ENCODE data around the gene DOCK1. TPM values are rescaled to one million over a fixed set of nuclear protein-coding genes. Genes with fewer than 3 reads are reported as not detected.

Gene DOCK1
- total RNA-seq, 2 experiments from 2014 or later, result 0.05 TPM; not detected in 1

DNA sequence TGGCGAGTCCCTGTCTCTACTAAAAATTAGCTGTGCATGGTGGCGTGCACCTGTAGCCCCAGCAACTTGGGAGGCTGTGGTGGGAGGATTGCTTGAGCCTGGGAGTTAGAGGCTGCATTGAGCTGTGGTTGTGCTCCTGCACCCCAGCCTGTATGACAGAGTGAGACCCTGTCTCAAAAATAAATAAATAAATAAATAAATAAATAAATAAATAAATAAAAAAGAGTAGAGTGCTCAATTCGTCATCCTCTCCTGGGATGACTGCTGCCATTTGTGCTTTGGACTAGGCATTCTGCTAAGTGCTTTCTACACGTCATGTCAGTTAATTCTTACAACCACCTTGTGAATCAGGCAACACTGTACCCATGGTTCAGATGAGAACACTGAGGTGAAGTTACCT lies 130.6 kb downstream of the DOCK1 start:
- no peaks in the 10 kb centered on the region for H3K27me3 Mint-ChIP-seq

GRCh38 chr10:127036987-127037386 lies 131.8 kb downstream of the DOCK1 start:
- ChIA-PET CTCF (no interaction called here), POLR2A (no interaction called here)
- no peak overlapping the region for H3K4me3 Mint-ChIP-seq
- DNase-seq, result no peak
- H3K36me3 Mint-ChIP-seq (ENCODE audit: low read depth), result no peaks in the 10 kb centered on the region
- no peaks in the 10 kb centered on the region for H3K9me3 Mint-ChIP-seq
- H3K27me3 Mint-ChIP-seq, result no peaks in the 10 kb centered on the region
- no peak overlapping the region for H3K27ac Mint-ChIP-seq
- no peaks in the 10 kb centered on the region for H3K4me1 Mint-ChIP-seq

More for the DNA sequence above, 130.6 kb downstream of the DOCK1 start:
- no peaks in the 10 kb centered on the region for H3K36me3 Mint-ChIP-seq (ENCODE audit: low read depth)
- no peak overlapping the region for H3K27ac Mint-ChIP-seq
- CTCF ChIA-PET, result no interaction called here
- H3K9me3 Mint-ChIP-seq, result no peaks in the 10 kb centered on the region
- DNase-seq, result no peak
- POLR2A ChIA-PET, result no interaction called here
- no peak overlapping the region for H3K4me3 Mint-ChIP-seq
- no peaks in the 10 kb centered on the region for H3K4me1 Mint-ChIP-seq

GRCh38 chr10:127039435-127039834 lies 134.2 kb downstream of the DOCK1 start:
- CTCF ChIA-PET, result no interaction called here

GRCh38 chr10:127040756-127041155 lies 135.5 kb downstream of the DOCK1 start:
- Mint-ChIP-seq H3K9me3 (no peaks in the 10 kb centered on the region), H3K27me3 (no peaks in the 10 kb centered on the region), H3K4me3 (no peak overlapping the region), H3K27ac (no peak overlapping the region), H3K4me1 (no peaks in the 10 kb centered on the region), H3K36me3 (ENCODE audit: low read depth) (no peaks in the 10 kb centered on the region)
- ChIA-PET CTCF (no interaction called here), POLR2A (no interaction called here)
- DNase-seq, result no peak

More at GRCh38 chr10:127039435-127039834, 134.2 kb downstream of the DOCK1 start:
- Mint-ChIP-seq H3K4me3 (no peak overlapping the region), H3K36me3 (ENCODE audit: low read depth) (no peaks in the 10 kb centered on the region), H3K4me1 (no peaks in the 10 kb centered on the region), H3K9me3 (no peaks in the 10 kb centered on the region), H3K27ac (no peak overlapping the region), H3K27me3 (no peaks in the 10 kb centered on the region)
- POLR2A ChIA-PET, result no interaction called here
- DNase-seq, result no peak

GRCh38 chr10:127041552-127041951 lies 136.3 kb downstream of the DOCK1 start:
- H3K4me3 Mint-ChIP-seq, result no peak overlapping the region
- ChIA-PET POLR2A (no interaction called here), CTCF (no interaction called here)
- no peaks in the 10 kb centered on the region for H3K9me3 Mint-ChIP-seq
- no peaks in the 10 kb centered on the region for H3K36me3 Mint-ChIP-seq (ENCODE audit: low read depth)
- H3K4me1 Mint-ChIP-seq, result no peaks in the 10 kb centered on the region
- no peak overlapping the region for H3K27ac Mint-ChIP-seq
- H3K27me3 Mint-ChIP-seq, result no peaks in the 10 kb centered on the region
- no peak for DNase-seq

GRCh38 chr10:127043301-127043700 lies 138.1 kb downstream of the DOCK1 start:
- no peaks in the 10 kb centered on the region for H3K4me1 Mint-ChIP-seq
- DNase-seq, result no peak
- no peak overlapping the region for H3K4me3 Mint-ChIP-seq
- POLR2A ChIA-PET, result no interaction called here
- no peaks in the 10 kb centered on the region for H3K27me3 Mint-ChIP-seq
- CTCF ChIA-PET, result no interaction called here
- H3K36me3 Mint-ChIP-seq (ENCODE audit: low read depth), result no peaks in the 10 kb centered on the region
- H3K9me3 Mint-ChIP-seq, result no peaks in the 10 kb centered on the region
- H3K27ac Mint-ChIP-seq, result no peak overlapping the region

DNA sequence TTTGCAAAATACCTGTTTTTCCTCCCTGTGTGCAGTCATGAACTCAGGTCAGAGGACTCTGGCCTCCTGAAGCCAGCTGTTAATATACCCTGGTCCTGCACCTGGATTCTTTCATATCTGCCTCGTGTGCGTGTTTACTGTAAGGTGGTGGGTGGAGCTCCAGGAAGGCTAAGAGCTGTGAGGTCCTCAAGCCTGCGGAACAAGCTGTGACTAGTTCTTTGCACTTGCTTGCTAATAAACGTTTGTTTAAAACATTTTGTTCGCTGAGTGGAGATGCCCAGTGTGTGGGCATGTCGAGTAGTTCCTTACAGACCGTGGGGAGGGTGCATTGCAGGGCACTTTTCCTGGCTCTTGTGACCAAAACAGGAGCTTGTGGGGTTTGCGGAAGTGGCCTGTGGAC lies 139.0 kb downstream of the DOCK1 start:
- Mint-ChIP-seq H3K4me3 (no peak overlapping the region), H3K27ac (no peak overlapping the region), H3K27me3 (no peaks in the 10 kb centered on the region), H3K36me3 (ENCODE audit: low read depth) (no peaks in the 10 kb centered on the region), H3K4me1 (no peaks in the 10 kb centered on the region), H3K9me3 (no peaks in the 10 kb centered on the region)
- CTCF ChIA-PET, result no interaction called here
- no peak for DNase-seq
- POLR2A ChIA-PET, result no interaction called here

DNA sequence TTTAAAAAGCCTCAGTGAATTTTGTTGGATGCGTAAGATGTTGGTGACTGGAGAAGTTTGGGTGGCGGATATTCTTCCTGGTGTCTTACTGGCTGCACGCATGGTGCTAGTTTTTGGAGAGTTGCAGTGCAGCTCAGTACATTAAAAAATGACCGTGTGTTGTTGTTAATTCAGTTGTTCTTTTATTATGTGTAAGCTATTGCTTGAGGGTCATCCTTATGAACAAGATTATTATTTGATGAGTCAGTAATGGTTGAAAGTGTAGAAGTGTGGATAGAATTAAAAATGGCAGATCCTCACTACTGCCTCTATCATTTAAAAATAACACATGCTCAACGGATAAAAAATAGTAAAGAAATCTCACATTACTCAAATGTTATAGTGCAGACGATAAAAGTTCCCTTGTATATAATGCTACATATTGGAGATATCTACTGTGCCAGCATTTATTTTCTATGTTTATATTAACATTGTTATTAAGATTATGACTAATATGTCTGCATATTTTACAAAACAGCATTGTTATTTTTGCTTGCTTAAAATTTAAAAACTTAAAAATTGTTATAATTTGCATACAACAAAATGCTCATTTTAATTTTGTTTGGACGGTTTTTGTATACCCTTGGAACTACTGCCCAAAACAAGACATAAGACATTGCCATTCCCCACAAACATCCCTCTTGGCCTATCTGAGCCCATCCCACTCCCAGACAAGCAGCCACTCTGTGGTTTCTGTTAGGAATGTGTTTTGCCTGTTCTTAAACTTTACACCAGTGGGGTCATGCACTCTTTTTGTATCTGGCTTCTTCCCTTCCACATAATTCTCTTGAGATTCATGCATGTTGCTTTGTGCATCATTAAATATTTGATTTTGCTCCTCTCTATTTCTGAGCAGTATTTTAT lies 142.0 kb downstream of the DOCK1 start:
- no peaks in the 10 kb centered on the region for H3K9me3 Mint-ChIP-seq
- no peaks in the 10 kb centered on the region for H3K36me3 Mint-ChIP-seq (ENCODE audit: low read depth)
- H3K27ac Mint-ChIP-seq, result no peak overlapping the region
- POLR2A ChIA-PET, result no interaction called here
- CTCF ChIA-PET, result no interaction called here
- no peaks in the 10 kb centered on the region for H3K4me1 Mint-ChIP-seq
- H3K27me3 Mint-ChIP-seq, result no peaks in the 10 kb centered on the region
- DNase-seq, result no peak
- H3K4me3 Mint-ChIP-seq, result no peak overlapping the region

- no peaks in the 10 kb centered on the region for H3K9me3 Mint-ChIP-seq
- H3K4me3 Mint-ChIP-seq, result no peak overlapping the region
- H3K36me3 Mint-ChIP-seq (ENCODE audit: low read depth), result no peaks in the 10 kb centered on the region
- H3K4me1 Mint-ChIP-seq, result no peaks in the 10 kb centered on the region
- no peak overlapping the region for H3K27ac Mint-ChIP-seq
- DNase-seq, result no peak
- ChIA-PET CTCF (no interaction called here), POLR2A (no interaction called here)
- no peaks in the 10 kb centered on the region for H3K27me3 Mint-ChIP-seq
These were observed 142.6 kb downstream of the DOCK1 start for GRCh38 chr10:127047878-127048238.

DNA sequence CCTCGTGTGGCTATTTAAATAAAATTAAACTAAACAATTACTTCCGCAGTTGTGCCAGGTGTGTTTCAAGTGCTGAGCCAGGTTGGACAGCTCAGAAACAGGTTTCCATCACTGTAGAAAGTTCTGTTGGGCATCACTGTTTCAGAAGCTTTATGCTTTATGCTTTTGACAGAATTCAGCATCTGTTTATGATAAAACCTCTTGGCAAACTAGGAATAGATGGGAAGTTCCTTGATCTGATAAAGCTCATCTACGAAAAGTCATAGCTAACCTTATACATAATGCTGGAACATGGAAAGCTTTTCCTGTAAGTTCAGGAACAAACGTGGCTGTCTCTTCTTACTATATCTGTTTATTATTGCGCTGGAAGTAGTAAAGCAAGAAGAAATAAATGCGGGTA lies 143.4 kb downstream of the DOCK1 start:
- Mint-ChIP-seq H3K4me1 (no peaks in the 10 kb centered on the region), H3K27ac (no peak overlapping the region), H3K27me3 (no peaks in the 10 kb centered on the region), H3K36me3 (ENCODE audit: low read depth) (no peaks in the 10 kb centered on the region), H3K4me3 (no peak overlapping the region), H3K9me3 (no peaks in the 10 kb centered on the region)
- DNase-seq, result no peak
- CTCF ChIA-PET, result interaction anchor here (1.1 kb wide), 1 partner anchor 67 kb away, joined by 3 read pairs; no protein-coding TSS in a partner anchor
- POLR2A ChIA-PET, result no interaction called here

GRCh38 chr10:127052001-127052400 lies 146.8 kb downstream of the DOCK1 start:
- Mint-ChIP-seq H3K36me3 (ENCODE audit: low read depth) (no peaks in the 10 kb centered on the region), H3K9me3 (no peaks in the 10 kb centered on the region), H3K4me1 (no peaks in the 10 kb centered on the region), H3K27me3 (no peaks in the 10 kb centered on the region), H3K4me3 (no peak overlapping the region), H3K27ac (no peak overlapping the region)
- DNase-seq, result no peak
- POLR2A ChIA-PET, result no interaction called here
- CTCF ChIA-PET, result no interaction called here

GRCh38 chr10:127055263-127055662 lies 150.0 kb downstream of the DOCK1 start:
- Mint-ChIP-seq H3K36me3 (ENCODE audit: low read depth) (no peaks in the 10 kb centered on the region), H3K9me3 (peaks cover 11% of the 10 kb centered on the region), H3K4me1 (no peaks in the 10 kb centered on the region), H3K27ac (no peak overlapping the region), H3K4me3 (no peak overlapping the region), H3K27me3 (no peaks in the 10 kb centered on the region)
- CTCF ChIA-PET, result no interaction called here
- no peak for DNase-seq
- POLR2A ChIA-PET, result no interaction called here

- POLR2A ChIA-PET, result no interaction called here
- no peaks in the 10 kb centered on the region for H3K27me3 Mint-ChIP-seq
- DNase-seq, result no peak
- no peaks in the 10 kb centered on the region for H3K36me3 Mint-ChIP-seq (ENCODE audit: low read depth)
- CTCF ChIA-PET, result no interaction called here
- peaks cover 11% of the 10 kb centered on the region for H3K9me3 Mint-ChIP-seq
- H3K27ac Mint-ChIP-seq, result no peak overlapping the region
- H3K4me3 Mint-ChIP-seq, result no peak overlapping the region
- H3K4me1 Mint-ChIP-seq, result no peaks in the 10 kb centered on the region
These were observed 154.1 kb downstream of the DOCK1 start for GRCh38 chr10:127059314-127059713.

DNA sequence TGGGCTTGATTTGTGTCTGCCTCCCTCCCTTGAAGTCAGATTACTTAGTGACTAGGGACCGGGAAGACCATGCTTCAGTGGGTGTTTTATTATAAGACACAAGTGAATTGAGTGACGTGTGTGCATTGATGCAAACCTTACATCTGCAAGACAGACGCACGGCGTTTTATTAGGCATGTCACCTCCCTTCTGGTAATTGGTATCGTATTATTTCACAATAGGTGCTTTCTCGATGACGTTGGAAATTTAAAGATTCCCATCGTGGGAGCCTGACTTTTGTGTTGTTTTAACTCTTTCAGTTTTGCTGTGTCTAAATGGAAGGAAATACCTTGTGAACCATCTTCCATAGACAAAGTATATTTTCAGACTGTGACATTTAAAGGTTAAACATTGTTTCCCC lies 158.5 kb downstream of the DOCK1 start:
- no peak overlapping the region for H3K27ac Mint-ChIP-seq
- CTCF ChIA-PET, result no interaction called here
- no peaks in the 10 kb centered on the region for H3K36me3 Mint-ChIP-seq (ENCODE audit: low read depth)
- no peaks in the 10 kb centered on the region for H3K27me3 Mint-ChIP-seq
- H3K4me3 Mint-ChIP-seq, result no peak overlapping the region
- no peaks in the 10 kb centered on the region for H3K4me1 Mint-ChIP-seq
- H3K9me3 Mint-ChIP-seq, result peaks cover 6% of the 10 kb centered on the region
- POLR2A ChIA-PET, result no interaction called here
- no peak for DNase-seq

Data from activated CD4-positive, alpha-beta T cell treated with anti-CD3 and anti-CD28 coated beads, Interleukin-2, amount 10 ng/mL, durations not matched to agents 7 days and 5 days (primary cell).